ENCODE measurements around the gene RELN.

RELN gene

GRCh38 chr7:103432712-103433111, 556.7 kb downstream of the RELN start:
- Histone ChIP-seq H3K27ac (ENCODE audit: low read length) (no peak overlapping the region), H3K9me3 (ENCODE audit: control insufficient read depth, low read depth, low read length) (no peaks in the 10 kb centered on the region), H3K9ac (ENCODE audit: low read length) (no peak overlapping the region), H3K36me3 (ENCODE audit: control insufficient read depth, low read depth, low read length) (no peaks in the 10 kb centered on the region), H3K4me1 (ENCODE audit: control insufficient read depth, low read depth, low read length) (no peaks in the 10 kb centered on the region), H3K27me3 (ENCODE audit: control insufficient read depth, insufficient read depth, low read length) (no peaks in the 10 kb centered on the region), H3K4me3 (ENCODE audit: low read length) (no peak overlapping the region)

- no peaks in the 10 kb centered on the region for H3K4me1 ChIP-seq (ENCODE audit: control insufficient read depth, low read depth, low read length)
- H3K27ac ChIP-seq (ENCODE audit: low read length): no peak overlapping the region
- H3K4me3 ChIP-seq (ENCODE audit: low read length): no peak overlapping the region
- H3K9ac ChIP-seq (ENCODE audit: low read length): no peak overlapping the region
- no peaks in the 10 kb centered on the region for H3K9me3 ChIP-seq (ENCODE audit: control insufficient read depth, low read depth, low read length)
- H3K27me3 ChIP-seq (ENCODE audit: control insufficient read depth, insufficient read depth, low read length): no peaks in the 10 kb centered on the region
- no peaks in the 10 kb centered on the region for H3K36me3 ChIP-seq (ENCODE audit: control insufficient read depth, low read depth, low read length)
These were observed 564.3 kb downstream of the RELN start for GRCh38 chr7:103425177-103425576.

- Histone ChIP-seq H3K36me3 (ENCODE audit: control insufficient read depth, low read depth, low read length) (no peaks in the 10 kb centered on the region), H3K27ac (ENCODE audit: low read length) (no peak overlapping the region), H3K4me1 (ENCODE audit: control insufficient read depth, low read depth, low read length) (no peaks in the 10 kb centered on the region), H3K4me3 (ENCODE audit: low read length) (no peak overlapping the region), H3K9me3 (ENCODE audit: control insufficient read depth, low read depth, low read length) (no peaks in the 10 kb centered on the region), H3K27me3 (ENCODE audit: control insufficient read depth, insufficient read depth, low read length) (no peaks in the 10 kb centered on the region), H3K9ac (ENCODE audit: low read length) (no peak overlapping the region)
These were observed 565.8 kb downstream of the RELN start for GRCh38 chr7:103423467-103424179.

Measured in iPS-18a (cell line).